Measurements from ENCODE around the gene INPP5D. TPM values are rescaled to one million over a fixed set of nuclear protein-coding genes. Genes with fewer than 3 reads are reported as not detected.

INPP5D gene
- total and polyA plus RNA-seq, 2 of the 13 experiments (the other 11 are each of a cell fraction or from before 2014, with no cell fraction given), result 16.7 to 18.0 TPM

- TF ChIP-seq ZNF142 (CRISPR knock-in tag; IDR thresholded peaks at IDR 0.05) (peak; percentile 44; the same call in 1 of the 2 replicates), NCOA1 (CRISPR knock-in tag; IDR thresholded peaks at IDR 0.05) (peak; percentile 75; the same call in 1 of the 2 replicates), HNF1B (CRISPR knock-in tag; IDR thresholded peaks at IDR 0.05) (peak; percentile 61), TGIF2 (CRISPR knock-in tag; IDR thresholded peaks at IDR 0.05) (no peak; the same call in 1 of the 2 replicates), SAFB2 (CRISPR knock-in tag; IDR thresholded peaks at IDR 0.05; ENCODE audit: borderline replicate concordance, low read depth) (no peak), ZFP36L1 (CRISPR knock-in tag; IDR thresholded peaks at IDR 0.05) (peak; percentile 46; the same call in 1 of the 2 replicates), KDM5B (CRISPR knock-in tag; IDR thresholded peaks at IDR 0.05; ENCODE audit: borderline replicate concordance) (peak; percentile 17; the same call in 1 of the 2 replicates), ZNF549 (CRISPR knock-in tag; IDR thresholded peaks at IDR 0.05) (no peak), SP4 (CRISPR knock-in tag; IDR thresholded peaks at IDR 0.05) (0 out of 2 replicates have a peak, but pooled peaks have one; percentile 22), HMGXB3 (CRISPR knock-in tag; IDR thresholded peaks at IDR 0.05; ENCODE audit: borderline replicate concordance) (0 out of 2 replicates have a peak, but pooled peaks have one; percentile 16), ZMYM3 (CRISPR knock-in tag; IDR thresholded peaks at IDR 0.05) (0 out of 2 replicates have a peak, but pooled peaks have one; percentile 1), ZNF326 (CRISPR knock-in tag; IDR thresholded peaks at IDR 0.05; ENCODE audit: borderline replicate concordance) (no peak), IKZF4 (CRISPR knock-in tag; IDR thresholded peaks at IDR 0.05; ENCODE audit: borderline replicate concordance, low read depth, not compliant biosample characterization) (peak; percentile 73), ZBTB25 (CRISPR knock-in tag; IDR thresholded peaks at IDR 0.05) (no peak; the same call in 1 of the 2 replicates), ZSCAN21 (CRISPR knock-in tag; IDR thresholded peaks at IDR 0.05; ENCODE audit: borderline replicate concordance) (0 out of 2 replicates have a peak, but pooled peaks have one; percentile 34)
Observed at GRCh38 chr2:233059797-233060500, at the start of gene INPP5D (continued).
